NCI-H146 (cell line): ENCODE results near the gene LHPP.
"Not testable (repeated sequence)": the region's sequence is repeated elsewhere in the genome, so short reads cannot be mapped to it uniquely, and the experiment has no call there.

ENCODE experiments used
- DNase-seq: peaks from one replicate; lab custom pipeline; 2025; lab: John Stamatoyannopoulos, UW

LHPP gene, protein sequence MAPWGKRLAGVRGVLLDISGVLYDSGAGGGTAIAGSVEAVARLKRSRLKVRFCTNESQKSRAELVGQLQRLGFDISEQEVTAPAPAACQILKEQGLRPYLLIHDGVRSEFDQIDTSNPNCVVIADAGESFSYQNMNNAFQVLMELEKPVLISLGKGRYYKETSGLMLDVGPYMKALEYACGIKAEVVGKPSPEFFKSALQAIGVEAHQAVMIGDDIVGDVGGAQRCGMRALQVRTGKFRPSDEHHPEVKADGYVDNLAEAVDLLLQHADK

GRCh38 chr10:124461642-124462347, at the start of gene LHPP:
TSS of gene LHPP (plus strand) at chr10:124461823. CDS start at chr10:124461863, 40 bp downstream.
- peak; percentile 84 for DNase-seq

DNA sequence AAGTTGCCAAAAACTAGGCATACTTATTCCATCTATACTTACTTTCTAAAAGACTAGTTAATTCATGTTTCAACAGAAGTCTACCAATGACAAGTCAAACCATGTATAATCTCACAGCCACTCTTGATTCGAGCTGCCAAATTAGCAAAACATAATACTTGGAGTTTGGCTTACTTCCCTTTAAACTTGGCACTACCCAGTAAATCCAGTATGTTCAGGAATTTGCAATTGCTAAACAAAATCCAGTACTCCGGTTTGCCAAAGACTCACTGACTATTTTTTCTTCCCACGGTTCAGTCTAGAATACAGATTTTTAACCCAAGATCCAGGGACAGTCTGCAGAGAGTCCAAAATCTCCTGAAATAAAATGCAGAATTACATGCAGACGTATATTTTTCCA, 47.5 kb upstream of the LHPP start:
- DNase-seq = no peak

DNA sequence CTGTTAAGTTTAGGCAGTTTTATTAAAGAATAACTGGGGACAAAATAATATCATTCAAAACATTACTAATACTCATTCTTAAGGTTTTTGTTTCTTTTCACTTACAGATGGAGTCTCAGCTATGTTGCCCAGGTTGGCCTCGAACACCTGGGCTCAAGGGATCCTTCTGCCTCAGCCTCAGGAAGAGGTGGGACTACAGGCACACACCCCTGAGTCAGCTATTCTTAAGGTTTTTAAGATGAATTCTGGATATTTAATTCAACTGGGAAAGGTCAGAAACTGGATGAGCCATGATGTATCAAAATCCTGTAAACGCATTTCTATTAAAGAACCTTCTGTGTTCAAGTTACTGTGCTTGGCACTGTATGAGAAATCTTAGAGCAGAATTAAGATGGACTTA, 46.4 kb upstream of the LHPP start:
- no peak for DNase-seq

DNA sequence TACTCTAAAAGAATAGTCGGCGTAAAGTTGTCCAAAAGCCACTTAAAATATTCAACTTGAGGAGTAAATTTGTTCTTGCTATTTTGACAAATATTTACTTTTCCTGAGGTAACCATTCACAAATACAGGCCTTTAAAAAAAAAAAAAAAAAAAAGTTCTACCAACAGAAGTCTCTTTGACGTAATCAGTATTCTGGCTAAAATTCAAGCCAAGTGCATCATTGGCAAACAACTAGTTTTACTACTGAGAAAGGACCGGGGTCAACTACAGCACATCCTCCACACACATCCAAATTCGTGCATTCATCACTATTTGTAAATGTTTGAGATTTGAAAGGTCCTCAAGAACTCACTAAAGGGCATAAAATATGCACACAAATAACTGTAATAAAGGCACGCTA, 44.9 kb upstream of the LHPP start:
- DNase-seq = no peak

DNA sequence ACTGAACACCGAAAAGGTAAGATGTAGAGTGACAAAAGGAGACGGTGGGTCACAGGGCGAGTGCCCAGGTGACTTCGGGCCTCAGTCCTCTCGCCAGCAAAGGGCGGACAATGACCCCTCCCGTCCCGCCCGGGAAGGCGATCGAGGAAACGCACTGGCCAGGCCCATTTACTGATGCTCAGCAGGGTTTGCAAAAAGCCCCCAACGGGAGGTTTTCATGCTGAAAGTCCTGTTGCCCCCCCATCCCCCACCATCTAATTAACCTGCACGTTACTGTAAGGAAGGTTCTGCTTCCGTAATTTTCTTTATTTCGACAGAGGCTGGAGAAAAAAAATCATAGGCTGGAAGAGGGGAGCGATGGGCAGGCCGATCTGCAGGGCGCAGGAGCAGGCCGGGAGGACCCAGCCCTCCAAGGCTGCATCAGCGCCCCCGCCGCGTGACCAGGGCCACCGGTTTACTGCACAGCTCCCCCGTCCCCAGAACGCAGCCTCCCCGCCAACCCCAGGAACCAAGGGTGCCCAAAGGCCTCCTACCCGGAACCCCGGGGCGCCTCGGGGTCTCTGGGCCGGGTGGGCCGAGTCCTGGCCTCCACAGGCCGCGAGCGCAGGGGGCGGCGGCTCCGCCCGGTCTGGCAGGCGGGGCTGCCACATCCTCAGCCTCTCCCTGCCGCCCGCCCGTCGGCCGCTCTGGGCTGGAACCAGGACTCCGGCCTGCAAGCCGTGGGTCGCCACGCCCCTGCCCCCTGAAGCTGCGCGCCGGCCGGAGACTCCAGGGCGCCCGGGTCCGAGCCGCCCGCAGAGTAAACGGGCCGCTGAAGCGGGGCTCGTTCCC, 43.5 kb upstream of the LHPP start:
- peak; percentile 74 for DNase-seq

GRCh38 chr10:124418726-124419501, 42.7 kb upstream of the LHPP start, which contains the start of gene OAT:
TSS of gene OAT (minus strand) at chr10:124418923. CDS start at chr10:124412171, 6,752 bp downstream.
- DNase-seq = peak; percentile 98

GRCh38 chr10:124419635-124420034, 42.0 kb upstream of the LHPP start:
- no peak for DNase-seq

DNA sequence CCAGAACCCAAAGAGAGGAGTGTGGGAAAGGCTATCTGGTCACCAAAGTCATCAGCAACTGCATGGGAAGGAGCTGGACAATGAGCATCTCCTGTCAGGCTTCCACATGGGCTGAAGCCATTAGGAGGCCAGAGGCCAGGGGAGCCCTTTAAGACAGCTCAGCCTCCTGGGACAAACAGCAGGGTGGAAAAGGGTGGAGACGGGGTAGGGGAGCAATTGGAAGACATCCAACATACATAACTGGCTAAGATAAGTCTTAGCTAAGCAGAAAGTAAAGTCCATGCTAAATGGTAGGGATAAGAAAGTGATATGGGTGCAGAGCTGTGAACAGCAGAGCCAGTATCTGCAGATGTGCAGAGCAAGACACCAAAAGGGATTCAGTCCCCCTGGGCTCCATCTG, 41.4 kb upstream of the LHPP start:
- DNase-seq = no peak

DNA sequence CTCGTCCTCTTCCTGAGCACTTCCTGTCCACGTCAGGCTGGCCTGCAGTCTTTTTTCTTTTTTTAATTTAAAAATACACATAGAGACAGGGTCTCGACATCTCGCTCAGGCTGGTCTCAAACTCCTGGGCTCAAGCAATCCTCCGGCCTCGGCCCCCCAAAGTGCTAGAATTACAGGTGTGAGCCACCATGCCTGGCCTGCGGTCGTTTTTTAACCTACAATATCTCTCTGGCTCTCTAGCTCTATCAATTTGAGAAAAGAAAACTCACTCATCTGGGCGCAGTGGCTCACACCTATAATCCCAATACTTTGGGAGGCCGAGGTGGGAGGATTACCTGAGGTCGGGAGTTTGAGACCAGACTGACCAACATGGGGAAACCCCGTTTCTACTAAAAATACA, 38.9 kb upstream of the LHPP start:
- no peak for DNase-seq

DNA sequence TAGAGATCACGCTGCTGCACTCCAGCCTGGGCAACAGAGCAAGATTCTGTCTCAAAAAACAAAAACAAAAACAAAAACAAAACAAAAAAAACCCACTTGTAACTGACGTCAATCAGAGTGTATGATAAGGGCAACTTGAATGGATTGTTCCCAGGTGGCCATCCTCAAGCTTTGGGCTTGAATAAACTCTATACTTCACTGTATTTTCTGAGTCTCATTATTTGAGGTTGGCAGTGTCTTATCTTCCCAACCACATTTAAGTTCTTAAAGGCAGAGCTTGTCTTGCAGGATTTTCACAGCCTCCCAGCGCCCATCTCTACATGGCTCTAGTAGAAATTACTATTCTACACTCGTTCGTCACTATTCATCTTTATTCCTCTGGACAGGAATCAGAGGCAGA, 37.8 kb upstream of the LHPP start:
- DNase-seq = no peak

DNA sequence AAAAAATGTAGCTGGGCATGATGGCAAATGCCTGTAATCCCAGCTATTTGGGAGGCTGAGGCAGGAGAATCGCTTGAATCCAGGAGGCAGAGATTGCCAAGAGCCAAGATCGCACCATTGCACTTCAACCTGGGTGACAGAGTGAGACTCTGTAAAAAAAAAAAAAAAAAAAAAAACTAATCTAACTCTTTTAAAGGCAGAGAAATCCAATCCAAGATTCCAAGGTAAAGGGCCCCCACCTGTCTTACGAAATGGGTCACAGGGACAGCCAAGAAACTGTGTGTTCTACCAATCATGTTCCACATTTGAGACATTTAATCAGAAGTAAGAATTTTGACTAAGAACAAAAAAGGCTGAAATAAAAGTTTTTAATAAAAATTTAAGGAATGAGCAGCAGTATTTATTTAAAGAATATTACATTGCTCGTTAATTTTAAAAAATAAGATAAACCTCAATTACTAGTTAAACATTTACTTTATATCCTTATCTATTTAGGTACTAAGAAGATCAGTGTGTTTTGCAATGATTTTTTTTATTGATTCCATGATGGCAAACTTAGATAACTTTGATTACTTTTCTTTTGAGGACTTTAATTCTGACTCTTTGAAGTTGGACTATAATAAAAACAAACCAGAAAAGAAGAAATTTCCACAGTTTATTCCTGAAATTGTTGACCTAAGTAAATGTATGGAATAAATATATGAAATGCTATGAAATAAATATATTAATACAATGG, 36.2 kb upstream of the LHPP start:
- no peak for DNase-seq

- DNase-seq = no peak
Observed at GRCh38 chr10:124428207-124428777, 33.3 kb upstream of the LHPP start.

DNA sequence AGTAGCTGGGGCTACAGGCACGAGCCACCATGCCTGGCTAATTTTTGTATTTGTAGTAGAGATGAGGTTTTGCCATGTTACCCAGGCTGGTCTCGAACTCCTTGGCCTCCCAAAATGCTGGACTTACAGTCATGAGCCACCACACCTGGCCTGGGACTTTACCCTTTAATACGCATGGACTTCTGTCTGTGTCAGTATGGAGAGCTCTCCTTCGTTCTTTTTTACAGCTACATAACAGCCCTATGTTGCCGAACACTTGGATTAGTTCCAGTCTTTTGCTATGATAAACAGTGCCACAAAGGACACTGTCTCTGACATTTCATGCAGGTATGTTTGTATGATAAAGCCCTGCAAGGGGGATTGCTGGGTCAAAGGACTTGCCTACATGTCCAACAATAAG, 32.0 kb upstream of the LHPP start:
- DNase-seq = no peak

DNA sequence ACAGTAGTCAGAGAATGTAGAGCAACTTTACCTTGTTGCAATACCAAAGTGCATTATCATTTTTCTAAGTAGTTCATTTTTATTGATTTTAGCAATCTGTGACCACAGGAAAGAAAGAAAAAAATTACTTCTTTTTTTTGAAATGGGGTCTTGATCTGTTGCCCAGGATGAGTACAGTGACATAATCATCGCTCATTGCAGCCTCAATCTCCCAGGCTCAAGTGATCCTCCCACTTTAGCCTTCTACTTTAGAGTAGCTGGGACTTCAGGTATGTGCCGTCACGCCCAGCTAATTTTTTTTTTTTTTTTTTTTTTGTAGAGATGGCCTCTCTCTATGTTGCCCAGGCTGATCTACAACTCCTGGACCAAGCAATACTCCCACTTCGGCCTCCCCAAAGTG, 31.5 kb upstream of the LHPP start:
- no peak for DNase-seq

DNA sequence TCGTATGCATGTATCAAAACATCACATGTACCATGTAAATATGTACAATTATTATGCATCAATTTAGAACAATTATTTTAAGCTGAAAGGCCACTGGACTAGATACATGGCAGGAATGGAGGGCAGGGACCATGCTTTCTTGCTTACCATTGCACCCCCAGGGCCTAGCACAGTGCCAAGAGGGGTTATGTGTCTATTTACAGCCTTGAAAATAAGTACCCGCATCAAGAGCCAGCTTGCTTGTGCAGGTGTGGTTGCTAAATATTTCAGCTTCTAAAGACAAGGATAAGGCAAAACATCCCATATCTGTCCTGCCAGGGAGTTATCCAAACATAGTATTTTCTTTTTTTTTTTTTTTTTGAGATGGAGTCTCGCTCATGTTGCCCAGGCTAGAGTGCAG, 28.2 kb upstream of the LHPP start:
- DNase-seq = no peak

DNA sequence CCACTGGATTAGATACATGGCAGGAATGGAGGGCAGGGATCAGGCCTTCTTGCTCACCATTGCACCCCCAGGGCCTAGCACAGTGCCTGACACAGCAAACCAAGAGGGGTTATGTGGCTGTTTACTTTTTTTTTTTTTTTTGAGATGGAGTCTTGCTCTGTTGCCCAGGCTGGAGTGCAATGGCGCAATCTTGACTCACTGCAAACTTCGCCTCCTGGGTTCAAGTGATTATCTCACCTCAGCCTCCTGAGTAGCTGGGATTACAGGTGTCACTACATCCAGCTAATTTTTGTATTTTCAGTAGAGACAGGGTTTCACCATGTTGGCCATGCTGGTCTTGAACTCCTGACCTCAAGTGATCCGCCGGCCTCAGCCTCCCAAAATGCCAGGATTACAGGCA, 25.9 kb upstream of the LHPP start:
- DNase-seq = not testable (repeated sequence)

- no peak for DNase-seq
Observed at GRCh38 chr10:124436191-124436638, 25.4 kb upstream of the LHPP start.

DNA sequence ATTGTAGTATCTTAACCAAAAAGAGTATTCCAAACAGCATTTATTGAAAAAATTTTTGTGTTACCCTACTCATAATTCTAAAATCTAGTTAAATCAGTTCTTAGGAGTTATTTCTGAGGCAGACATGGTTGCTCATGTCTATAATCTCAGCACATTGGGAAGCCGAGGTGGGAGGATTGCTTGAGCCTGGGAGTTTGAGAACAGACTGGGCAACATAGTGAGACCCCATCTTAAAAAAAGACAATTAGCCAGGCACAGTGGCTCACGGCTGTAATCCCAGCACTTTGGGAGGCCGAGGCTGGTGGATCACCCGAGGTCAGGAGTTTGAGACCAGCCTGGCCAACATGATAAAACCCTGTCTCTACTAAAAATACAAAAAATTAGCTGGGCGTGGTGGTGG, 19.9 kb upstream of the LHPP start:
- not testable (repeated sequence) for DNase-seq

- DNase-seq = no peak
Observed at GRCh38 chr10:124446830-124447750, 14.5 kb upstream of the LHPP start.
